Stimulated activated CD8-positive, alpha-beta memory T cell treated with anti-CD3 and anti-CD28 coated beads, Interleukin-4, amount 100 ng/mL, for 1 hour (primary cell): ENCODE data around the gene GATD1.

Experiments used
- DNase-seq, 2 donors: peaks; one replicate each; pipeline ENCODE4 v3.0.0-alpha.2; 2020; ENCODE audit warnings: low read depth in 2 of 2, low spot score in 1 of 2

The GATD1 gene

DNA sequence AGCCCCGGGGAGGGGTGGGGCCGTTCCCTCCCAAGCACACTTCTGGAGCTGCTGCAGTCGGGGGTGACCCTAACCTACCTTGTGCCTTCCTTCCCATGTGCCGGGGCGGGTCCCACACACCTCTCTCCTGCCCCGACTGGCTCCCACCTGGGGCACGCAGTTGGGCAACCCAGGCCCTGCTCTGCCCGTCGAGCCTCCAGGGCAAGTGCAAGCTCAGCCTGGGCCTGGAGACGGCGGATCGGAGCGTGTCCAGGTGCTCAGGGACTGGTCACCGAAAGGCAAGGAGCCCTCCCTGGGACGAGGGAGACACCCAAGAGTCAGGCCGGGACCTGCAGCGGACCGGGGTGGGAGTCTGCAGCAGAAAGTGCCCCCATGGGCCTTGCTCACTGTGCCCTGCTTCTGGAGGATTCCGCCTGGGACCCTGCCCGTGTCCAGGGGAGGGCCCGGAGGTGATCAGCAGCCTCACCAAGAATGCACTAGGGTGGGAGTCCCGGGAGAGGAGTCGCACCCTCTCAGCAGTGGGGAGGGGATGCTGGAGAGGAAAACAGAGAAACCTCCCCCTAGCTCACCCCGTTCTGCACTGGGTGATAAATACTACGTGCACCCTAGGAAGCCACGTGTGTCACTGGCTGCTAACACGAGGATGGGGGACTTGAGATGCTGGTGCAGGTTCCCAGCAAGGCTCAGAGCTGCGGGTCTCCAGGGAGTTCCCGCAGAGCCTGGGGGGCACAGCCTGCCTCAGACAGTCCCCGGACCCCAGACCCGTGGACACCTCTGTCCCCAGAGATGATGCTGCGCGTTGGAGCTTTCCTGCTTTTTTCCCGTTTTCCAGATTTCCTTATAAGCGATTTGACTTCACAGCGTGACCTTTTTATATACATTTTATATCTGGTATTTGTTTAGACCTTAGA is 5.2 kb upstream of the GATD1 start:
- no peak for DNase-seq

DNA sequence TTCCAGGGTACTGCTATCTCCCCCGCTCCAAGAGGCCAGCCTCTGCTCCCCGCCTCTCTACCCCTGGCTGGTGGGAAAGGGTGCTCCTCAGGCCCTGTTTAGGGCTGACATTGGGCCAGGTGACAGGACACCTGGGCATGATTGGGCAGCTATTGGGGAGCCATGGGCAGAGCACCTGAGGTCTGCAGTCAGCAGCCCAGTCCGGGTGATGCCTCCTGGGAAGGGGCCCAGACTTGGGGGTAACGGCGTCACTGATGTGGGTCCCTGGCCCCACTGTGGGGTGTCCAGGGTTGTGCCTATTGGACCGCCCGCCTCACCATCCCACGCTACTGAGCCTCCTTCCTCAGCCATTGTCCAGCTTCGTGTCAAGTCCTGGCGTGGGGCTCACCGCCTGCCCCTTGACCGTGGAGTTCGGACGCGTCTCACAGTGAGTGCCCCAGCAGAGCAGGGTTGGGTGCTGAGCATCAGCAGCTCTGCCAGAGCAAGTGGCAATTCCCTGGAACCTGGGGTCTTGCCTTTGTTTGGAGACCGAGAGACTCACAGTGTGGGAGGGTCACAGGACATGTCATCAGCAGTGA is 2.8 kb upstream of the GATD1 start:
- DNase-seq, result no peak

GRCh38 chr11:778976-779954 is 2.0 kb upstream of the GATD1 start:
- no peak for DNase-seq

DNA sequence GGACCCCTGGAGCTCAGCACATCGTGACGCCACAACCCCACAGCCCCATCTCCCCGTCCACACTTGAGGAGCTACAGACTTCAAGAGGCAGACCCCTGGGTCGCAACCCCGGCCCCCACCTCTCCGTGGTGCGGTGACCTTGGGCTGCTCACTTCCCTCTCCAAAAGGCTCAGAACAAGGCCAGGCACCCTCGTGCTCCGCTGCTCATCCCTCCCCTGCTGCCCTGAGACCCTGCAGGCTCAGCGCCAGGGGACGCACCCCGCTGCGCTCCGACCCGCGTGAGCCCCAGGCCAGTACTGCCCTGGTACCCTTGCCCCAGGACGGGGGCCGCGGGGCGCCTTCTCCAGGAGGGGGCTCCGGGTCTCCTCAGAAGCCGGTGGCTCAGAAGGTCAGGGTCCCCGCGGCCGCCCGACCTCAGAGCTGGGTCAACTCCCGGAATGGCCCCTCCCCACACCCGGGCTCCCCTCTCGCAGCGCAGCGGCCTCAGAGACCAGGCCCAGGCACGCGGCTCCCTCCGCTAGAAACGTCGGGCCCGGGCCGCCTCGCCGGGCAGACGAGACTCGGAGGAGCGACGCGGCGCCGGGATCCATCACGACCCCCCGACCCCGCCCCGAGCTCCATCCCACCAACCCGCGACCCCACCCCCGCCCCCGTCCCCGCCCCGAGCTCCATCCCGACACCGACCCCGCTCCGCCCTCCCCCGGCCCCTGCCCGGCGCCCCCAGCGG is 563 bp downstream of the GATD1 start:
- no peak for DNase-seq

DNA sequence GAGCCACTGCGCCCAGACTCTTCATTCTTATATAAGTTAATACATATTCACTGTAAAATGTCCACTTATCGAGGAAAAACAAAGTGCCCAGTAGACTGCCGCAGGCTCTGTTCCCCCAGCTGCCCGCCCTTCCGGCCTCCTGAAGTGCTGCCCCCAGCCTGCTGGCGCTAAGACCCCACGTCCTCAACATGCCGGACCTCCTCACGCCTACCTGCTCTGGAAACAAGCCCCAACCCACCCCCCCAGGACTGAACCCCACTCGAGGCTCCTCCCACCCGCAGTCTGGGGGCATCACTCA is 1.1 kb downstream of the GATD1 start:
- DNase-seq, result no peak

GRCh38 chr11:774873-775592 is 2.3 kb downstream of the GATD1 start:
- DNase-seq, result no peak

- no peak for DNase-seq
These were observed 3.5 kb downstream of the GATD1 start for GRCh38 chr11:773830-774229.

DNA sequence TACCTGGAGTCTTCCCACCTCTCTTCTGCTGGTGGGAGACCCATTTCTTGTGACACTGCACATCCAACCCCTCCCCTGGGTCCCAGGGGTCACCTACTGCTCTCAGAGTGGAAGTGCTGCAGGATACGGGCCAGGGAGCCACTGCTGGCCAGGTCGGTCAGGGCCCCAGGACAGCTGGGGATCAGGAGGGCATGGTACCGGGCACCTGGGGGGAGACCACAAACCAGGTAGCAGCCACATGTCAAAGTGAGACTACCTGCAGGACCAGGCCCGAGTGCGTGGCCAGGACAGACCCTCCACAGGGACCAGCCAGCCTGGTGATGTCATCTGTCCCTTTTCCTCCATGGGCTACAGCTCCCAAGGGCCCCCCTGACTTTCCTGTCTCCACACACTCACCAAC is 3.9 kb downstream of the GATD1 start:
- no peak for DNase-seq

- DNase-seq, result no peak
These were observed 4.6 kb downstream of the GATD1 start for GRCh38 chr11:772429-773390.

DNA sequence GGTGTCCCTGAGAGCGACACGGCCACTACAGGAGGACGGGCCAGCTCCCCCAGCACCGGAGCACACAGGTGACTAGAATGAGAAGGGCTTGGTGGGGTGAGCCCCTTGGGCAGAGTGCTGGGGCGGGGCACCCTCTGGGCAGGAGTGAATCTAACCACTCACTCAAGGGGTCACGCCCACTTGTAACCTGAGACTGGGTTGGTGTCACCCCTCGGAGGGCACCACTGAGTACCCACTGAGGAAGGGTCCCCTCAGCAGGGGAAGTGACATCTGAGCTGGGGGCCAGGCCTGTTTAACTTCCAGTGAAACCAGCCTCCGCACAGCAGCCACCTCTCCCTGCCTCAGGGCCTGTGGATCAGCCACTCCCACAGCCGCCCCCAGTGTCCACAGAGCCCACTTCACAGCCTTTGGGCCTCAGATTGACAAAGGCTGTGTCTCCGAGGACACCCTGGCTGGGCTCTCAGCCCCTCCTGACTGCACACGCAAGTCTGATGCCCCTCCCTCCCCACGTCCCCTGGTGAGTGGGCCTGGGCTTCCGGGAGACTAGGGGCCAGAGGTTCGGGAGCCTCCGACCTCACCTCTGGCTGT is 5.6 kb downstream of the GATD1 start:
- no peak for DNase-seq

GRCh38 chr11:770642-771616 is 6.4 kb downstream of the GATD1 start:
- no peak for DNase-seq

DNA sequence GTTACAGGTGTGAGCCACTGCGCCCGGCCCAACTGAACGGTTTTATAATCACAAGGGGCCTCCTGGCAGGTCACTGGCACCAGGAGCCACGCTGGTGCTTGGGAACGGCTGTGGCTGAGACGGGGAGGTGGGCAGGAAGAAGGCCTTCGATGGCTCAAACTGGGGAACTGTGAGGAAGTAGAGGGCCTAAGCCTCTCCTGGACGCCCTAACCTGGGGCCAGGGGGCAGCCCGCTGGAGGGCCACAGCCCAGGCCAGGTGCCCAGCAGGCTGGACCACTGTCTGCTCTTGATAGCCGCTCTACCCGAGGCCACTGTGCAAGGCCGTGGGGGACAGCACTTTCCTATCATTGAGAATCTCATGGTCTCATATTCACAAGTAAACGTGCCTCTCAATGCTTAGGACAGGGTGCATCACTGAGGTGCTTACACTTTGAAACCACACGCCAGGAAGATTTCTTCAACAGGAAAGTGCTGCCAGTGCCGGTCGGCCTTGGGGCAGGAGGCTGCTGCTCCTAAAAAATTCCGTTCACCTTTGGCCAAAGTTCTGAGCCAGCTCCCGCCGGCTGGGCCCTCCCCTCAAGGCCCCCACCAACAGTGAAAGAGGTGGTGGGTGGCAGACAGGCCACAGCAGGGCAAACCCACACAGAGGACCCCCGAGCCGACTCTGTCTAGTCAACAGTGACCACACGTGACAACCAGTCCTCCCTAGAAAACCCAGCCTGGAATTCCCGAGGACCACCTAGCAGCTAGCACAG is 7.2 kb downstream of the GATD1 start:
- no peak for DNase-seq

DNA sequence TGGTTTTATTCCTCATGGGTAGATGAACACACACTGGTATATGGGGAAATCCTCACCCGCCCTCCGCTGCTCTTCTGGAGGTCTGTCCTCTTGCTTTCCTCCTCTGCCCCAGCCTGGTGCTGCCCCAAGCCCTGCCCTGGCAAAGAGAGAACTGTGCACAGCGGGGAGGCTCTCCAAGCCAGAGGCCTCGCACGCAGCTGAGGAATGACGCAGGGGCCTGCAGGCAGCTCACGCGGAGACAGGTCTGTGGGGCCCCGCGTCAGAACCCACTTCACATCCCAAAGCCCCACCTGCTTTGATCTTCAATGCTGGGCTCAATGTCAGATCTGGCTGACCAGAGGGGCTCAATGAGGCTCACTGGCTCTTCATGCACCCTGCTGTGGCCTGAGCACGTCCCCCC is 10.0 kb downstream of the GATD1 start:
- DNase-seq, result no peak

GRCh38 chr11:766936-767210 is 10.4 kb downstream of the GATD1 start:
- DNase-seq, result no peak

GRCh38 chr11:766106-766935 is 11.0 kb downstream of the GATD1 start:
- no peak for DNase-seq

- no peak for DNase-seq
These were observed 11.5 kb downstream of the GATD1 start for GRCh38 chr11:765802-766091.
